SIG-M5 treated with dmso at 0.1 percent for 504 hours (cell line): ENCODE measurements around the gene SERINC2.
"Not testable (repeated sequence)": the region's sequence is repeated elsewhere in the genome, so short reads cannot be mapped to it uniquely, and the experiment has no call there.

Experiments used
- DNase-seq: peaks from one replicate; lab custom pipeline; 2025; ENCODE audit not compliant: unreplicated experiment; lab: John Stamatoyannopoulos, UW

The SERINC2 gene

DNA sequence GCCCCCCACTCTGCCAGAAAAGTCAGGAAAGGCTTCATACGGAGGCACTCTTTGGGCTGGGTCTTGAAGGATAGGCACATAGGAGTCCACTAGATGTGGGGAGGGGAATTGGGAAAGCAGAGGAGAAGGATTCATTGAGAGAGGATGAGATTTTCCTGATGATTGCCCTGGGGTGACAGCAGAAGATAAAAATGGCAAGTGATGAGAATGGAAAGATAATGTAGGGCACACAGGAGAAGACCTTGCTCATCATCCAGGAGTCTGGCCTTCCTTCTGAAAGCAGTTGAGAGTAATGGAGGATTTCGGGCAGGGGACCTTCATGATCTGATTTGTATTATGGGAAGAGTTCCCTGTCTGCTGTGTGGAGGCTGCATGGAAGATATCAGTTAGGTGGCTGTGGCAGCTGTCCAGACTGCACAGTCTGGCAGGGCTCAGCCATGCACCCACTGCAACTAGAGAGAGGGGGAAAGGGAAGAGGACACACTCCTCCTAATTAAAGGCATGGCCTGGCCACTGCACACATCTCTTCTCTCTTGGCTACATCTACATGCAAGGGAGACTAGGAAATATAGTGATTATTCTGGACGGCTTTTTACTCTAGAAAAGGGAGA, 30.5 kb upstream of the SERINC2 start:
- no peak for DNase-seq

DNA sequence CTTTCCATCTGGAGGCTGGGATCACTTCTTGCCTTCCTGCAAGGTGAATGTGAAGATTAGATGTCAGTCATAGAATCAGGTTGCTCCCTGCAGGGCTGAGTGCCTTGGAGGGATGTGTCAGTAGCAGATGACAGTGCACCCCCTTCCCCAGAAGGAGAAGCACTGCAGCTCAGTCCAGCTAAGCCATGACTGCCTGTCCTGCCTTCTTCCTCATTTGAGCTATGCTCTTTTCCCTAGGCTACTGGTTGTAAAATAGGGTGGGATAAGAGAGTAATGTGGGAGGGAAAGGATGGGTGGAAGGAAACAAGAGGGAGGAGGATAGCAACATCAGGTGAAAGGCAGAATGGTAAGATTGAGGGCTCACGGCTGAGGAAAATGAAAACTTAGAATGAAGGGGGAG, 29.0 kb upstream of the SERINC2 start:
- DNase-seq: no peak

DNA sequence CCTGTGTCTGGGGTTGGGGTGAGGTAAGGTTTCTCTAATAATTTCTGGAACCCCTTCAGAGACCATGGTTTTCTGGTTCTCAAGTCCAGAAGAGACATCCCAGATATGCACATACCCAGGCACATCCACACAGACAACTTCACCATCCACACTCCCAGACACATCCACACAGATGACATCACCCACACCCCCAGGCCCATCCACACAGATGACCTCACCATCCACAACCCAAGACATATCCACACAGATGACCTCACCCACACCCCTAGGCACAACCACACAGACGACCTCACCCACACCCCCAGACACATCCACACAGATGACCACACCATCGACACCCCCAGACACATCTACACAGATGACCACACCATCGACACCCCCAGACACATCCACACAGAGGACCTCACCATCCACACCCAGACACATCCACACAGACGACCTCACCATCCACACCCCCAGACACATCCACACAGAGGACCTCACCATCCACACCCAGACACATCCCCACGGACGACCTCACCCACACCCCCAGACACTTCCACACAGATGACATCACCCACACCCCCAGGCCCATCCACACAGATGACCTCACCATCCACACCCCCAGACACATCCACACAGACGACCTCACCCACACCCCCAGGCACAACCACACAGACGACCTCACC, 26.3 kb upstream of the SERINC2 start:
- not testable (repeated sequence) for DNase-seq

DNA sequence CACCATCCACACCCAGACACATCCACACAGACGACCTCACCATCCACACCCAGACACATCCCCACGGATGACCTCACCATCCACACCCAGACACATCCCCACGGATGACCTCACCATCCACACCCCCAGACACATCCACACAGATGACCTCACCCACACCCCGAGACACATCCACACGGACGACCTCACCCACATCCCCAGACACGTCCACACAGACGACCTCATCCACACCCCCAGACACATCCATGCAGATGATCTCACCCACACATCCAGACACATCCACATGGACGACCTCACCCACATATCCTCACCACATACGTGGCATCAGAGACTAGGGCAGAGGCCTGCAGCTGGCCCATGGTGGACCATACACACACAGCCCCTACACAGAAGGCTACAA, 25.4 kb upstream of the SERINC2 start:
- DNase-seq: no peak

DNA sequence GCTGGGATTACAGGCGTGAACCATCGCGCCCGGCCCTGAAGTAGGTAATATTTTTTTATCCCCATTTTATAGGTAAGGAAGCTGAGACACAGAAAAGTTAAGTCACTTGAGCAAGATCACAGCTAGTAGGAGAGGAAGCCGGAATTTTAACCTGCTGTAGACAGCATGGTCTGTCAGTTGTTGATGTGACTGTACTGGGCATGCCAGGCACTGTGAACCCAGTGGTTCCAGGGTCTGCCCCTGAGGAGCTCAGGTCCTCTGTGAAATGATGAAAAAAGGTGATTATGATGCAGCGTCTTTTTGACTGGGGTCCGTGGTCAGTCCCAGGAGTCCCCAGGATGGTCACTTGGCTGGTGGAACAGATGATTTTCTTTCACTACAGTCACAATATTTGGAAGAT, 23.4 kb upstream of the SERINC2 start:
- DNase-seq: no peak

DNA sequence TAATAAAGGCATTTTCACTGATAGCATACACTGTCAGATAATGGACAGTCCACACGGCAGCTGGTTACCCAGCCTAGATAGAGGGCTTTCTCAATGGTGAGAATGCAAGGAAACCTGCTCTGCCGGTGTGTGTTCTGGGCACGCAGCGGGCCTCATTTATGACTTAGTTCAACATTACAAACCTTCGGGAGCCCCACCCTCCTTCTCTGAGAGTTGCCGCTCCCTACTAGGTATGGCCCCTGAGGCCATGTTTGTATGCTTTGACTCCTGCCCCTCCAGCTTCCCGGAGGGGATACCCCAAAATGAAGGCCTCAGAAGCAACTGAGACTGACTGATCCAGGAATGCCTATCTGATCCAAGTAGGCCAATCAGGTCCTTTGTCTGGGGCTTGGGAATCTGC, 22.9 kb upstream of the SERINC2 start:
- DNase-seq: peak; percentile 42

DNA sequence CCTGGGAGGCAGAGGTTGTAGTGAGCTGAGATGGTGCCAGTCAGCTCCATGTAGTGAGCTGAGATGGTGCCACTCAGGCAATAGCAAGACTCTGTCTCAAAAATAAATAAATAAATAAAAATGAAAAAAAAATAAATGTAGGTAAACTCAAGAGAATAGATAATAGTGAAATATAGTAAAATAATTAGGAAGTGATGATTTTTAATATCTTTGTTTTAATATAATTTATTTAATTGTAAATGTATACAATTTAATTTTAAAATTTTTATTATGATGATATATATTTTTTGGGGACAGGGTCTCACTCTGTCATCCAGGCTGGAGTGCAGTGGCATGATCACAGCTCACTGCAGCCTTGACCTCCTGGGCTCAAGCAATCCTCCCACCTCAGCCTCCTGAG, 19.6 kb upstream of the SERINC2 start:
- DNase-seq: no peak

DNA sequence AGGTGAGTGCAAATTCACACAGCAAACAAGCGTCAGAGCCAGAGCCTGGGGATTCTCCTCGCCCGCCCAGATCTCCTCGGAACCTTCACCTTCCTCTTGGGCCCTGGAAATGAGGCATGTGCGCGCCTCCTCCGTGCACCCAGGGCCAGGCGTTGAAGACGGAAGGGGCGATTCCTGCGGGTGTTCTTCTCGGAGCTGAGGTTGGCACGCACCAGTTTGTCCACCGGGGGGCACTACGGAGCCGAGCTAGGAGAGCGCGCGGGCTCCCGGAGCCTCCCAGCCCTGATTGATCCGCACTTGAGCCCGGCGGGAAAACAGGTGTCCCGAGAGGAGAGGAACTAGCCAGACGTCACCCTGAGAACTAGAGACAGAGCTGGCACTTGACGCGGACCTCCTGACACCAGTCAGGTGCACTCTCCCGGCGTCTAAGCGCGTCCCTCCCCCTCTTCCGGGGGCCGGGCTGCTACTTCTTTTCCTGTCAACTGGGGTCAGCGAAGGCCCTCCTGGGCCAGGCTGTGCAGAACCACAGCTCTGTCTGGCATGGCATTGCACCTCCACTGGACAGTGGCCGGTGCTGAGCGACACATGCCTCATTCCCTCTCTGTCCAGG, 18.3 kb upstream of the SERINC2 start:
- peak; percentile 81 for DNase-seq

DNA sequence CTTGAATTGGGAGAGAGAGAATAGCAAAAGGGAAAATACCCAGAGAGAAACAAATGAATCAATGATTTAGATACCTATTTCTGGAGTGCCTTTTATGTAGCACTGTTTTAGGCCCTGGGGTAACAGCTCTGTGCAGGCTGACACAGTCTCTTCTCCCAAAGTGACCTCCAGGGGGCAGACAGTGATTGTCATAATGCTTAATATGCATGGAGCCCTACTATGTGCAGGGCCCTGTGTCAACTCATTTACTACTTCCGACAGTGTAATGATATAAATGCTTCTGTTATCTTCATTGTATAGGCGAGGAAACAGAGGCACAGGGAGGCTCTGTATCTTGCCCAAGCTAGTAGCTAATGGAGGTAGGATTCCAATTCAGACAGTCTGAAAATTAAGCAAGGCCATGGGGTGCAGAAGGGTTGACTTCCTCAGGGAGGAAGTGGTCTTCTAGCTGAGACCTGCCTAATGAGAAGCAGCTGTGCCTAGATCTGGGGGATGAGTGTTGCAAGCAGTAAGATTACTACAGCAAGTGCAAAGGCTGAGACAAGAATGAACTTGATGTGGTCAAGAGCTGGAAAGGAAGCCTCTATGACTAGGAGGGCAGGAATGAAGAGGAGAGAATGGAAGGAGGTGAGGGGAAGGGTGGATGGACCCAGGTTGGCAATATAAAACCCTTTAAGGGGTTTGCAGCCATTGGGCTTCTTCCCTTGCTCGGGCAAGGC, 16.2 kb upstream of the SERINC2 start:
- DNase-seq: peak; percentile 97

DNA sequence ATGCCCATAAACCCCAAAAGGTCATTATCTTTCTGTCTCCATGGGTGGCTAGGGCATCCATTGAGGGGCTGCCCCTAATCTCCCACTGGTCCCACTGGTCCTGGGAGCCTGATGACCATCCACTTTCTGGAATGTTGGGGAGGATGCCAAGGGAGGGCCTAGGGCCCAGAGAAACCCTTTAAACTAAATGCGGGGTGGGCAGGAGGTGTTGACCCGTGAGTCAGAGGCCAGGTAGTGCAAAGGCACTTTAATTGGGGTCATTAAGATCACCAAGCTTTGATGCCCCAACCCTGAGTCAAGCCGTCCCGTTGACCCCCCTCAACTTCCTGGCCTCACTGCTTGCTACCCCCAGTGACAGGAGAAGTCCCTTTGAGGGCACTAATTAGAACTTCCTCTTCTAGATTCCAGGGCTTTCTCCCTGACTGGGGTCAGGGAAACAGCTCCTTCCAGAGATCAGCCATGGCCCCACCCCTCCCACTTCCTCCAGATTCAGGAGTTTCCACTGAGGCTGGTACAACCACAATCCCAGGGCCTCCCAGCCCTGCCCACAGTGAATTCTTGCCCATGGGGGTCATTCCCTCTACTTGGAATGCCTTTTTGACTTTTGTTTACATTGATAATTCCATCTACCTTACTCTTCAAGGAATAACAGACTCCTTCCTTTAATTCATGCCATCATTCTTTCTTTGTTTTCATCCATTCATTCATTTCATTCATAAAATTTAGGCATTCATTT, 15.5 kb upstream of the SERINC2 start:
- peak; percentile 23 for DNase-seq

DNA sequence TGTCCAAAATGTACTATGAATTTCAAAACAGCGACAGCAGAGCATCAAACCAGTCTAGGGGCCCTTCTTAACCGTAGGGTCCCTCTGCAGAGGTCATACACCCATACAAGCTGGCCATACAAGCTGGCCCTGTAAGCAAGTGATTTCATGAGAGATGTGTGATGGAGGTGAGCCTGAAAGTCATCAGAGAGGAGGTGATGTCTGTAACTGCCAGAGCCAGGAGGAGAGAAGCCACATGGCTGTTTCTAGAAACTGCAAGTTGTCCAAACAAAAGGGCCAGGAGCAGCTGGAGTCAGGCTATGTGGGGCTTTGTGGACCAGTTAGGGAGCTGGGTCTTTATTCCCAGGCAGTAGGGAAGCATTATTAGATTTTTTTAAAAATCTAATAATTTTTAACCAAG, 14.8 kb upstream of the SERINC2 start:
- no peak for DNase-seq

DNA sequence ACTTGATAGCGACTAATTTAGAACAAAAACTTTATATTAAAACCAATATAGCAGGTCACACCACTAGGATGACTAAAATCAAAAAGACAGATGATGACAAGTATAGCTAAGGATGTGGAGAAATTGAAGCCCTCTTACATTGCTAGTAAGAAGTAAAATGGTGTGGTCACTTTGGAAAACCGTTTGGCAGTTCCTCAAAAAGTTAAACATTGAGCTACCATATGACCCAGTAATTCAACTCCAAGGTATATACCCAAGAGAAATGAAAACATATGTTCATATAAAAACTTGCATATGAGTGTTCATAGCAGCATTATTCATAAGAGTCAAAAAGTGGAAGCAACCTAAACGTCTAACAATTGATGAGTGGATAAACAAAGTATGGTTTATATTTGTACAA, 13.0 kb upstream of the SERINC2 start:
- no peak for DNase-seq

DNA sequence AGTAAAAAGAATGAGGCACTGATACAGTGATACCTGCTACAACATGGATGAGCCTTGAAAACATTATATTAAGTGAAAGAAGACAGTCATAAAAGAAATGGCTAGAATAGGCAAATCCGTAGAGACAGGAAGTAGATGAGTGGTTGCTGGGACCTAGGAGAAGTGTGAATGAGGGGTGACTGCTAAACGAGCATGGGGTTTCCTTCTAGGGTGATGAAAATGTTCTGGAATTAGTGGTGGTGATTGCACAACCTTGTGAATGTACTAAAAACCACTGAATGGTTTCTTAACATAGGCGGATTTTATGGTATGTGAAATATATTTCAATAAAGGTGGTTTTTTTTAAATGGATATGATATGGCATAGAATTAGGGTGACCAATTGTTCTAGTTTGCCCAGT, 12.6 kb upstream of the SERINC2 start:
- DNase-seq: peak; percentile 96

DNA sequence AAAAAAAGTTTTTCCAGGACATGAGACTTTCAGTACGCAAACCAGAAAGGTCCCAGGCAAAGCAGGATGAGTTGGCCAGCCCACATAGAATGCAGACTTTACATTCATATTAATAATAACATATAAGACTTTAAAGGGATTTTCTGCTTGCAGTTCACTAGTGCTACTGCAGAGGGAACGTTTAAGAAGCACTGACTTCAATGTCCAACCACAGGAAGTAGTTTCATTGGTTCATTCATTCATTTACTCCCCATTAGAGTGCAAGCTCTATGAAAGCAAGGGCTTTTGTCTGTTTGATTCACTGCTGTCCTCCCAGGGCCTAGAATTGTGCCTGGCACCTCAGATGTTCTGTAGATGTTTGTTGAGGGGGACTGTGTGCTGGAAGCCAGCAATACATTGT, 11.8 kb upstream of the SERINC2 start:
- DNase-seq: no peak

DNA sequence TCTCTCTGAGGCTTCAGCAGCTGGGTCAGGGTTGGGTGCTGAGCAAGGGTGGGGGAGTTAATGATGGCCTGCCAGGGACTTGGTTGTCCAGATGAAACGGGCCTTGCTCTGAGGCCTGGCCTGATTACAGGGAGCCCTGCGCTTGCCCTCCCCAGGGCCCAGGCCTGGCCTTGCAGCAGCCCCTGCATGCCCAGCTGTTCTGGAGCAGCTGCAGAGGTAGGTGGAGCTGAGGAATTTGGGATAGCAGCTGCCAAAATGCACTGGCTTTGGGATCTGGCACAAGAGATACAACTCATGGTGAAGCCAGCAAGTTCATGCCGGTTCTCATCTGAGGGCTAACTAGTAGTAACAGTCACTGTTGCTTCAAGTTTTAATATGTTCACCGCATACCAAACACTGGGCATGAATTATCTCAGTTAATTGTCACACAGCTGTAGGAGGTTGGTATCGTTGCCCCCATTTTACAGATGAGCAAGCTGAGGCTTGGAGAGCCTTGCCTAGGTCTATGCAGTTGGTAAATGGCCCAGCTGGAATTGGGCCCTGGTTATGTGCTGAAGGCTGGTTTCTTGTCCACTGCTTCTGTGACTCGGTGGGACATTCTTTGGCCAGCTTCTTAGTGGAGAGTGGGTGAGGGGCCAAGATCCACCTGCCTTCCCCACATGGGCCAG, 7.3 kb upstream of the SERINC2 start:
- DNase-seq: no peak

DNA sequence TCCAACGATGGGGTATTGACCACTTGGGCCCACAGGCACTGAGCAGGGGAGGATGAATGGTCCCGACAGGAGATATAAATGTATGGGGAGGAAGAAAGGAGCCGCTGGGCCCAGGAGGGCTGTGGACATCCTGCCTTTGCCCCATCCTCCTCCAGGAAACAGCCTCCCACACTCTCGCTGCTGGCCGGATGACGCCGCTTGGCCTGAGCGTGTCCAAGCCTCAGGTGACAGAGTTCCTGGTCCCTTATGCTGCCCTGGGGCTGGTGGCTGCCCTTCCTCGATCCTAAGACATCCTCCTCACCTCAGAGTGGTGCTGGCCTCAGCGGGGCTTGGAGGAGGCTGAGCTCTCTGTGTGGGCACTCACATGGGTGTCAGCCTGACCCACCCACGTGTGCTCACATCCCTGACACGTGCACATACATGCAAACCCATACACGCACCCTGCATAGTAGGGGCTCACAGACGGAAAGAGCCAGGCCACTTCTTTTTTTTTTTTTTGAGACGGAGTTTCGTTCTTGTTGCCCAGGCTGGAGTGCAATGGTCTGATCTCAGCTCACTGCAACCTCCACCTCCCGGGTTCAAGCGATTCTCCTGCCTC, 5.9 kb upstream of the SERINC2 start:
- DNase-seq: no peak

DNA sequence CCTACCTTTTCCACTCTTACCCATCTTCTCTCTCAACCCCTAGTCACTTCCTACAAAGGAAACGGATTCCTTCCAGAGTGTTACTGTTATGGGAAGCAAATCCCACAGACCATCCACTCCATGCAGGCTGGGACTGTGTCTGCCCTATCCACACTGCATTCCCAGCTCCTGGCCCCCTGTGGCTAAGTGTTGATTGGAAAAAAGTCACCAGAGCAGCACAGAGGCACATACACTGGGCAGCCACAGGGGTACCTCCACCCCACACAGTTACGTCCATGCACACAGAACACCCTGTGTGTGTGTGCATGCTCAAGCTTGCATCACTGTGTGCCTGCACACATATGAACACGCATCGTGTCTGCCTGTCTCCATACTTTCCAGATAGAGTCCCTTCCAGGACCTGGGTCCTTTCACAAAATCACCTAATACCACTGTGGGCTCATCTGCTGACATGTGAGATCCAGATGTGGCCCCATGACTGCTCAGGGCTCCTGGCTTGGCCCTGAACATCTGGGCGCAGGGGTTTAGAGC, 4.2 kb upstream of the SERINC2 start:
- DNase-seq: no peak

DNA sequence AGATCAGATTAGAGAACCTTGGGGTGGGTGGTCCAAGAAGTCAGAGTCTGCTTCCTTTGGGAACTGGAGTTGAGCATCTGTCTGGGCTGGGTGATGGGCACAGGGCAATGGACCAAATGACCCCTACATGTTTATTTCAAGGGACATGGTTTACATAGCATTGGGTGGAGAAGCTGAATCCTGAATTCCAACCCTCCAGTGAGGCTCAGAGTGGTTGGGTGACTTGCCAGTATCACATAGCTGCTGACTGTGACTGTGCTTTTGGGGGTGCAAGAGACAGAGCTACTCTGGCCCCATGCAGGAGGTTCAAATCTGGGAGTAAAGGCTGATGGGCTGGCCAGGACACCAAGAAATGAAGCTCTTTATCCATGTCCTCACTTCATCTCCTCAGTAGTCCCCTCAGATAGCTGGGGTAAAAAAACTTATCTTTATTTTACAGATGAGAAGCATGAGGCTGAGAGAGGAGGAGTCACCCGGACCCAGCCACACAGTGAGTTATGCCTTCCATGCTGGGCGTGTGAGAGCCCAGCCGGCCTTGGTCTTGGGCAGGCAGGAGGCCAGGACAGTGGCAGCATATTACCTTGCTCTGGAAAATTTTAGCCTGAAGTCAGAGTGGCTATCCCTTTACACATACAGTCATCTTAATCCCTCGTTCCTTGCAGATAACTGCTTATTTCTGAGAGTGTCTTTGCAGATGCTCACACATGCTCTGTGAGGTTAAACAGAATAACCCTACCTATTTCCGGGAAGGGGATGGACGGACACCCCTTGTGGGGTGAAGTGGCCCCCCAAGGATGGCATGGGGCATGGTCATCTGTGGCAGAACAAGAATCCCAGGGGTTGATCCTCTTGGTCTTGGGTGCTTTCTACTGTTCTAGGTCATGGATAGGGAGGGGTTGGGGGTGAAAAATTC, 2.8 kb upstream of the SERINC2 start:
- no peak for DNase-seq

DNA sequence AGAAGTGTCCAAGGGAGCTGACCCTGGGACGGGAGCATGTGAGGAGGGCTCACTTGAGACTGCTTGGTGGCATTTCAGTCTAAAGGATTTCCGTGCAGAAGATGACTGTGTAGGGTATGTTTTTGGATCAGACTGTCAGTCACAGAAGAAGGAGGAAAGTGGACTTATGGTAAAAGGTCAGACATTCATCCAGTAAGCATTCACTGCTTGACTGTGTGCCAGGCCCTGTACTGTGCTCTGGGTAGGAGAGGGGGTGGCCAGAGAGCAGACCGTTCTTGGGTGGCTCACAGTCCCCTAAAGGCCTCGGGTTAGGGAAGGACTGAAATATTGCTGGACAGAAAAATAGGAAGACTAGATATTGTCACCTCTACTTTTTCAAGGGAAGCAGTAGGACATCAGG, 2.1 kb upstream of the SERINC2 start:
- no peak for DNase-seq
